ENCODE measurements around the gene MRPL28. TPM values are rescaled to one million over a fixed set of nuclear protein-coding genes. Genes with fewer than 3 reads are reported as not detected.
"Not testable (repeated sequence)": the region's sequence is repeated elsewhere in the genome, so short reads cannot be mapped to it uniquely, and the experiment has no call there.

MRPL28 gene
- total and polyA plus RNA-seq, 4 donors: 35.5 to 107 (median 40.3) TPM

DNA sequence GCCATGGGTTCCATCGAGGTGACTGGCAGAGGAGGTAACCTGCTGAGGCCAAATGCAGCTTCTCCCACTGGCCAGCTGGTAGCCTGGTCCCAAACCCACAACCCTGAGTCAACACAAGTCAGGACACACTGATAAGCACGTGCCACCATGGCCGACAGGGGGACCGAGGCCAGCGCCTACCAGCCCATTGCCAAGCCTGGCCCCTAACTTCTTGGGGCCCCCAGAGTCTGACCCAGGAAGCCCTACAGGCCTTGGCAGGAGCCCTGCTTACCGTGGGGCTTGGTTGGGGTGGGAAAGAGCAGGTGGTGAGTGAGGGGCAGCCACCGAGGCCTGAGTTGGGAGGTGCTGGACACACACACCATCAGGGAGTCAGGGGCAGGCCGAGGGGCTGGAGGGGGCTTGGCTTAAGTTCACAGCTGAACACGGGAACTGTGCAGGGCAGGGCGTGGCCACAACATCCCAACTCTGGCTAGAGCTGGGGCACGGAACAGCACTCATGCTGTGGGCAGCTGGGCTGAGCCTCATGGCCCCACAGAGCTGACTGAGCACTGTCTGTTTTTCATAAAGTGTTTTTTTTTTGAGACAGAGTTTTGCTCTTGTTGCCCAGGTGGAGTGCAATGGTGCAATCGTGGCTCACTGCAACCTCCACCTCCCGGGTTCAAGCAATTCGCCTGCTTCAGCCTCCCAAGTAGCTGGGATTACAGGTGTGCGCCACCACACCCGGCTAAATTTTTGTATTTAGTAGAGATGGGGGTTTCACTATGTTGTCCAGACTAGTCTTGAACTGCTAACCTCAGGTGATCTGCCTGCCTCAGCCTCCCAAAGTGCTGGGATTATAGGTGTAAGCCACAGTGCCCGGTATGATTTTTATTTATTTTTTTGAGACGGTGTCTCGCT is 5.5 kb downstream of the MRPL28 start:
- 55 to 59% methylated on average over 19 of the region's 19 CpGs for WGBS, 2 donors
- H3K36me3 ChIP-seq (ENCODE audit: control insufficient read depth in 1 of 2, insufficient read depth in 2 of 2, low read length in 1 of 2): peaks cover 0 to 4% of the 10 kb centered on the region in 2 donors
- intact Hi-C loops (cut with DNase I): loop anchor here (5.0 kb wide), 1 partner anchor 258 kb away; no protein-coding TSS in a partner anchor
- no peaks in the 10 kb centered on the region for H3K4me1 ChIP-seq (ENCODE audit: control insufficient read depth in 1 of 2, insufficient read depth in 2 of 2, low read length in 2 of 2)
- ATAC-seq (ENCODE audit: low FRiP score) (no peak), DNase-seq (no peak)
- H3K27ac ChIP-seq (ENCODE audit: low read depth in 1 of 2, low read length in 2 of 2): no peak overlapping the region
- no peaks in the 10 kb centered on the region for H3K9me3 ChIP-seq (ENCODE audit: control insufficient read depth, low read length)
- H3K4me3 ChIP-seq (ENCODE audit: low read length in 2 of 2): no peak overlapping the region
- no peaks in the 10 kb centered on the region for H3K27me3 ChIP-seq (ENCODE audit: control insufficient read depth in 1 of 2, insufficient read depth in 2 of 2, low read length in 1 of 2)

DNA sequence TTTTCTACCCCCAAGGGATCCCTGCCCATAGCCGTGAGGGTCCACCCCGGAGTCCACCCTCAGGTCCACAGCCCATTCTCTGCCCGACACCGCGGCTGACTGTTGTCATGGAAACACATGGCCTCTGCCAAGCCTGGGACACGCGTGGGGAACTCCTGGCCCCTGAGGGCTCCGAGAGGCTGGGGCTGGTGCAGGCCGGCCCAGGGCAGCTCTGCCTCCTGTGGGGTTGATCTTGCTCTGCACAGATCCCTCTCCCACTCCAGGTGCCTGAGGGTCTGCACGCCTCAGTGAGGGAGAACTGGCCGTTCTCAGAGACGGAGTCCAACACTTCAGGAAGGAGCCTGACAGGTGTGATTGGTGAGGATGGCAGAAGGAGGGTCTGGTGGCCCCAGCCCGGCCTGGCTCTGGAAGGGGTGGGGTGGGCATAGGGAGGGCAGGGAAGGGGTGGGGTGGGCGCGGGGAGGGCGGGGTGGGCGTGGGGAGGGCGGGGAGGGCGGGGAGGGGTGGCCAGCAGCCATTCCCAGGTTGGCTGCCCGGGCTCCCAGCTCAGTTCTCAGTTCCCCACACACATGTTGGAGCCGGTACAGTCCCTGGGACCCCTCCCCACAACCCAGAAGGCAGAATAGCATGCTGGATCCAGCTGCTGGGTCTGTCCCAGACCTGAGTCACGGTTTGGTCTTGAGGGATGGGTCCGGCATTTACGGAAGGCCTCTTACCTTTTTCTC is 6.4 kb downstream of the MRPL28 start:
- intact Hi-C loops (cut with DNase I): loop anchor here (5.0 kb wide), 1 partner anchor 257 kb away; no protein-coding TSS in a partner anchor
- ATAC-seq (ENCODE audit: low FRiP score): no peak
- WGBS, 2 donors: 28 to 29% methylated on average over 20 to 24 of the region's 24 CpGs
- Histone ChIP-seq H3K4me3 (ENCODE audit: low read length in 2 of 2) (no peak overlapping the region), H3K9me3 (ENCODE audit: control insufficient read depth, low read length) (no peaks in the 10 kb centered on the region), H3K27ac (ENCODE audit: low read depth in 1 of 2, low read length in 2 of 2) (no peak overlapping the region), H3K27me3 (ENCODE audit: control insufficient read depth in 1 of 2, insufficient read depth in 2 of 2, low read length in 1 of 2) (no peaks in the 10 kb centered on the region), H3K36me3 (ENCODE audit: control insufficient read depth in 1 of 2, insufficient read depth in 2 of 2, low read length in 1 of 2) (peaks cover 0 to 4% of the 10 kb centered on the region in 2 donors), H3K4me1 (ENCODE audit: control insufficient read depth in 1 of 2, insufficient read depth in 2 of 2, low read length in 2 of 2) (no peaks in the 10 kb centered on the region)
- DNase-seq: no peak

DNA sequence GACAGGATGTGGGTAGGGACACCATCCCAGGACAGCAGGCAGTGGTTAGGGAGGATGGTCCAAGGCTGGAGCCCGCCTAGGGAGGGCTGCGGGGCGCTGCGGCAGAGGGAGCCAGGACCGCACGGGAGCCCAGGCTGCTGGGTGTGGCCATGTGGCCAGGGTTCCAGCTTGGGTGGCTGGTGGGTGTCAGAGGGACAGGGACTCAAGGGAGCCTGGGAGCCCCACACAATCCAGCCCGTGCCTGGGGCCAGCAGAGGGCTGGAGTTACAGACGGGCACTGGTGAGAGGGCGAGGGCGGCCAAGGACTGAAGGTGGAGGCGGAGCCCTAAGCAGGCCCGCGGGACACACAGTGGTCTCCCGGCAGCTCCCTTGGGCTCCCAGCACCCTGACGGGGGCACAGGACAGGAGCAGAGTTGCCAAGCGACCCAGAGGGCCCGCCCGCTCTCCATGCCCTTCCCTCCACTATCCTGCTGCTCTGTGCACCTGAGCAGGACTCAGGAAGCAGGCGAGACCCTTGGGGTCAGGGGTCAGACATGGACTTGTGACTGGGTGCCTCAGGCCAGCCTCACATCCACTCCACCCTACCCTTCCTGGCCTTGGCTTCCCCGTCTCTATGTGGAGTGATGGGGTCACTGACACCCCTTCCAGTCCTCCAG is 7.1 kb downstream of the MRPL28 start:
- no peaks in the 10 kb centered on the region for H3K27me3 ChIP-seq (ENCODE audit: control insufficient read depth in 1 of 2, insufficient read depth in 2 of 2, low read length in 1 of 2)
- intact Hi-C loops (cut with DNase I): loop anchor here (5.0 kb wide), 1 partner anchor 256 kb away; no protein-coding TSS in a partner anchor
- no peak overlapping the region for H3K4me3 ChIP-seq (ENCODE audit: low read length in 2 of 2)
- ATAC-seq (ENCODE audit: low FRiP score): no peak
- H3K9me3 ChIP-seq (ENCODE audit: control insufficient read depth, low read length): no peaks in the 10 kb centered on the region
- no peaks in the 10 kb centered on the region for H3K4me1 ChIP-seq (ENCODE audit: control insufficient read depth in 1 of 2, insufficient read depth in 2 of 2, low read length in 2 of 2)
- H3K36me3 ChIP-seq (ENCODE audit: control insufficient read depth in 1 of 2, insufficient read depth in 2 of 2, low read length in 1 of 2): peaks cover 0 to 4% of the 10 kb centered on the region in 2 donors
- DNase-seq: no peak
- H3K27ac ChIP-seq (ENCODE audit: low read depth in 1 of 2, low read length in 2 of 2): no peak overlapping the region
- WGBS, 2 donors: 52 to 56% methylated on average over 20 of the region's 20 CpGs

DNA sequence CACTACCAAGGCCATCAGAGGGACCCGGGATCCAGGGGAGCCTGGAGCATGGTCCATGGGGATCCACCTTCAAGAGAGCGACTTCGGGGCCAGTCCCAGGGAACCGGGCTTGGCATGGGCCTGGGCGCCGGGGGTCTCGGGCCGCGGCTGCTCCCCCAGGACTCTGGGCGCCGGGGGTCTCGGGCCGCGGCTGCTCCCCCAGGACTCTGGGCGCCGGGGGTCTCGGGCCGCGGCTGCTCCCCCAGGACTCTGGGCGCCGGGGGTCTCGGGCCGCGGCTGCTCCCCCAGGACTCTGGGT is 7.7 kb downstream of the MRPL28 start:
- ATAC-seq (ENCODE audit: low FRiP score); H3K36me3 ChIP-seq (ENCODE audit: control insufficient read depth in 1 of 2, insufficient read depth in 2 of 2, low read length in 1 of 2); H3K4me1 ChIP-seq (ENCODE audit: control insufficient read depth in 1 of 2, insufficient read depth in 2 of 2, low read length in 2 of 2); H3K27me3 ChIP-seq (ENCODE audit: control insufficient read depth in 1 of 2, insufficient read depth in 2 of 2, low read length in 1 of 2); DNase-seq; H3K27ac ChIP-seq (ENCODE audit: low read depth in 1 of 2, low read length in 2 of 2); H3K9me3 ChIP-seq (ENCODE audit: control insufficient read depth, low read length); H3K4me3 ChIP-seq (ENCODE audit: low read length in 2 of 2): not testable (repeated sequence)
- 79 to 85% methylated on average over 4 to 24 of the region's 24 CpGs for WGBS, 2 donors
- intact Hi-C loops (cut with DNase I): loop anchor here (5.0 kb wide), 1 partner anchor 255 kb away; no protein-coding TSS in a partner anchor

GRCh38 chr16:361872-362701 is 8.3 kb downstream of the MRPL28 start:
- H3K9me3 ChIP-seq (ENCODE audit: control insufficient read depth, low read length): no peaks in the 10 kb centered on the region
- H3K27me3 ChIP-seq (ENCODE audit: control insufficient read depth in 1 of 2, insufficient read depth in 2 of 2, low read length in 1 of 2): no peaks in the 10 kb centered on the region
- no peaks in the 10 kb centered on the region for H3K4me1 ChIP-seq (ENCODE audit: control insufficient read depth in 1 of 2, insufficient read depth in 2 of 2, low read length in 2 of 2)
- intact Hi-C loops (cut with DNase I): loop anchor here (5.0 kb wide), 1 partner anchor 255 kb away; no protein-coding TSS in a partner anchor
- no peak overlapping the region for H3K27ac ChIP-seq (ENCODE audit: low read depth in 1 of 2, low read length in 2 of 2)
- DNase-seq (peak; percentile 78 to 87), ATAC-seq (ENCODE audit: low FRiP score) (peak; percentile 50)
- no peak overlapping the region for H3K4me3 ChIP-seq (ENCODE audit: low read length in 2 of 2)
- H3K36me3 ChIP-seq (ENCODE audit: control insufficient read depth in 1 of 2, insufficient read depth in 2 of 2, low read length in 1 of 2): peaks cover 0 to 1% of the 10 kb centered on the region in 2 donors
- WGBS, 2 donors: 17 to 21% methylated on average over 30 of the region's 30 CpGs

GRCh38 chr16:361341-361871 is 8.9 kb downstream of the MRPL28 start:
- Histone ChIP-seq H3K36me3 (ENCODE audit: control insufficient read depth in 1 of 2, insufficient read depth in 2 of 2, low read length in 1 of 2) (no peaks in the 10 kb centered on the region), H3K27me3 (ENCODE audit: control insufficient read depth in 1 of 2, insufficient read depth in 2 of 2, low read length in 1 of 2) (no peaks in the 10 kb centered on the region), H3K9me3 (ENCODE audit: control insufficient read depth, low read length) (no peaks in the 10 kb centered on the region), H3K4me3 (ENCODE audit: low read length in 2 of 2) (no peak overlapping the region), H3K27ac (ENCODE audit: low read depth in 1 of 2, low read length in 2 of 2) (no peak overlapping the region), H3K4me1 (ENCODE audit: control insufficient read depth in 1 of 2, insufficient read depth in 2 of 2, low read length in 2 of 2) (no peaks in the 10 kb centered on the region)
- ATAC-seq (ENCODE audit: low FRiP score) (no peak), DNase-seq (no peak)
- intact Hi-C loops (cut with DNase I): loop anchor here (5.0 kb wide), 1 partner anchor 254 kb away; no protein-coding TSS in a partner anchor
- WGBS, 2 donors: 83 to 84% methylated on average over 30 of the region's 30 CpGs

- Histone ChIP-seq H3K4me1 (ENCODE audit: control insufficient read depth in 1 of 2, insufficient read depth in 2 of 2, low read length in 2 of 2) (no peaks in the 10 kb centered on the region), H3K36me3 (ENCODE audit: control insufficient read depth in 1 of 2, insufficient read depth in 2 of 2, low read length in 1 of 2) (no peaks in the 10 kb centered on the region), H3K9me3 (ENCODE audit: control insufficient read depth, low read length) (no peaks in the 10 kb centered on the region), H3K4me3 (ENCODE audit: low read length in 2 of 2) (no peak overlapping the region), H3K27me3 (ENCODE audit: control insufficient read depth in 1 of 2, insufficient read depth in 2 of 2, low read length in 1 of 2) (no peaks in the 10 kb centered on the region), H3K27ac (ENCODE audit: low read depth in 1 of 2, low read length in 2 of 2) (no peak overlapping the region)
- 93% methylated on average over 47 of the region's 47 CpGs for WGBS, 2 donors
- ATAC-seq (ENCODE audit: low FRiP score) (no peak), DNase-seq (no peak)
- intact Hi-C loops (cut with DNase I): loop anchor here (5.0 kb wide), 1 partner anchor 254 kb away; no protein-coding TSS in a partner anchor
Measured at GRCh38 chr16:360698-361336, 9.5 kb downstream of the MRPL28 start.
